HEK293T (cell line): ENCODE data around the gene MBNL2.

Experiments used
- BHLHE40 ChIP-seq: fragments of 450-650 bp; IDR thresholded peaks from 2 replicates; pipeline ENCODE4 v1.6.1; 2016; ENCODE audit warnings: mild to moderate bottlenecking, moderate library complexity, borderline replicate concordance
- ELF4 ChIP-seq: fragments of 450-650 bp; IDR thresholded peaks from 2 replicates; pipeline ENCODE4 v1.6.1; 2017; ENCODE audit warnings: antibody characterized with exemption
- FOXA1 ChIP-seq: fragments of 450-650 bp; IDR thresholded peaks from 2 replicates; pipeline ENCODE4 v1.6.1; 2016; ENCODE audit warnings: mild to moderate bottlenecking
- FOXK2 ChIP-seq: fragments of 450-650 bp; IDR thresholded peaks from 2 replicates; pipeline ENCODE4 v1.6.1; 2016; ENCODE audit warnings: mild to moderate bottlenecking
- FOXM1 ChIP-seq: fragments of 450-650 bp; IDR thresholded peaks from 2 replicates; pipeline ENCODE4 v1.6.1; 2017; ENCODE audit warnings: mild to moderate bottlenecking, borderline replicate concordance
- HDGF ChIP-seq: fragments of 450-650 bp; IDR thresholded peaks from 2 replicates; pipeline ENCODE4 v1.6.1; 2017; ENCODE audit warnings: antibody characterized with exemption, borderline replicate concordance
- LEF1 ChIP-seq: fragments of 450-650 bp; IDR thresholded peaks from 2 replicates; pipeline ENCODE4 v1.6.1; 2017; ENCODE audit warnings: mild to moderate bottlenecking, borderline replicate concordance
- NFRKB ChIP-seq: fragments of 450-650 bp; IDR thresholded peaks from 2 replicates; pipeline ENCODE4 v1.6.1; 2016; ENCODE audit warnings: mild to moderate bottlenecking, moderate library complexity
- PKNOX1 ChIP-seq: fragments of 450-650 bp; IDR thresholded peaks from 2 replicates; pipeline ENCODE4 v1.6.1; 2016
- SP1 ChIP-seq: fragments of 450-650 bp; IDR thresholded peaks from 2 replicates; pipeline ENCODE4 v1.6.1; 2017
- SUZ12 ChIP-seq: fragments of 450-650 bp; IDR thresholded peaks from 2 replicates; pipeline ENCODE4 v1.6.1; 2016; ENCODE audit warnings: mild to moderate bottlenecking
- TARDBP ChIP-seq: fragments of 450-650 bp; IDR thresholded peaks from 2 replicates; pipeline ENCODE4 v1.6.1; 2016
- ZNF384 ChIP-seq: fragments of 450-650 bp; IDR thresholded peaks from 2 replicates; pipeline ENCODE4 v1.6.1; 2016

GRCh38 chr13:97381189-97381588 lies 159.1 kb downstream of the MBNL2 start:
- TF ChIP-seq FOXK2 (no peak), HDGF (no peak), TARDBP (no peak), NFRKB (no peak), FOXA1 (no peak), ZNF384 (no peak), ELF4 (no peak), LEF1 (no peak), BHLHE40 (no peak), SP1 (no peak), FOXM1 (no peak), PKNOX1 (no peak), SUZ12 (no peak)
